AG08395 (cell line): ENCODE results near the gene ARNT2.

ENCODE experiments used
- DNase-seq: peaks from one replicate; pipeline ENCODE4 v3.0.0; 2012; ENCODE audit warnings: mixed read lengths, low spot score

ARNT2 gene

DNA sequence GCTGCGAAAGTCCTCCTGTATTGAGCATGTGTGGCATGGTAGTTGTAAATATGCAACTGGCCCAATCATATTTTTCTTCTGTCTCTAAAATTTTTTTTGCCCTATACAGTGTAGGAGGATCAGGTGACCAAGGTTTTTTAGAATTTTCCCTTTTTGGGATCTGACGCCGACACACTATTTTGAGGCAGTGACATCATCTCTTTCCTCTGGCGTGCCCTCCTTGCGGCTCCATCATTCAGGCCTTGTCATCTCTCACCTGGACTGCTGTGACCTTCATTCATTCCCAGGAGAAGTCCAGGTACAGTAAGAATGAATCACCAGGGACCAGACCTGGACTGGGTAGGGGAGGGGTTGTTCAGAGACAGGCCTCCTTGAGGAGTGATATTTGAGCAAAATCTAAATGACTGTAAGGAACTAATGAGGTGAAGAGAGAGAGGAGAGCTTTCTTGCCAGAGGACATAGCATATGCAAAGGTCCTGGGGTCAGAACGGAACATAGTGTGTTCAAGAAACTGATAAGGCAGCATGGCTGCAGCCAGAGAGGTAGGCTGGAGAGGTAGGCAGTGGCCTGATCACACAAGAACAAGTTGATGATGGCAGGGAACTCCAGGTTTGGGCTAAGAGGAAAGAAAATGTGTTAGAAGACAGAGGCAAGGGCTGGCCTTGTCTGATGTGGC is 38.7 kb downstream of the ARNT2 start:
- no peak for DNase-seq

- DNase-seq, result no peak
Measured at GRCh38 chr15:80444680-80445251, 40.6 kb downstream of the ARNT2 start.

- no peak for DNase-seq
Measured at GRCh38 chr15:80445300-80446041, 41.3 kb downstream of the ARNT2 start.

GRCh38 chr15:80447077-80447476 is 42.9 kb downstream of the ARNT2 start:
- no peak for DNase-seq

DNA sequence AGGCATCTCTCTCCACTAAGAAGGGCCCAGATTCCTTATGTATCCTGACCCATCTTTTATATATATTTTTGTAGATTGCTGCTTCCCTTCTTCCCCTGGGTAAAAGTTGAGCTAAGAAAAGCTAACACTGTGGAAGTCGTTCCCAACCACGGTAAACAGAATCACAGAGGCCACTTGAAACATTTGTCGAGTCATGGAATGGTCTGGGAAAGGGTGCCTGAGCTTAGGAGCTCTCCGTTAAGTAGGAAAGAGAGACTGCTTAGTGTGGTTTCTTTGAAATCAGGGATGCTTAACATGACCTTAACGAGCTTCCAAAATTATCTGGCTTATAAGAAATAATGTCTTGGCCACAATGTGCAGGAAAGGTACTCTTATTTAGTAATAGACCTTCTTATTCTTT is 45.6 kb downstream of the ARNT2 start:
- DNase-seq, result no peak

DNA sequence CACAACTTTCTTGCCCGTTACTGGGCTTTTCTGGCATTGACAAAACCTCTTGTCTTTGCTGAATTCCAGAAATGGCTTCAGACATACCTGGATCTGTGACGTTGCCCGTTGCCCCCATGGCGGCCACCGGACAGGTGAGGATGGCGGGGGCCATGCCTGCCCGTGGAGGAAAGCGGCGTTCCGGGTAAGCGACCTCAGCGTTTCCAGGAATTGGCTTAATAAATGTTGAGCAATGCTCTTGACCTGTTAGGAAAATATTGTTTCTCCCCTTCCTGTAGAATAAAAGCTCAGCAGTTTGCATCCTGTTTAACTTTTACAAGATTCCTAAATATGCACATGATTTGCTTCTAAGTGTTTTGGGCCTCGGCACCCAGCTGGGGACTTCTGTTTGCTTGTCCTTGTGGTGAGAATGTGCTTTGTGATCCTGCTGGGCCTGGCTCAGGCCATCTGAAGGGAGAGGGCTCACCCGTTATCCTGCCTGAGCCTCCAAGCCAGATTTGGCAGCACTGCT is 46.7 kb downstream of the ARNT2 start:
- DNase-seq, result no peak

DNA sequence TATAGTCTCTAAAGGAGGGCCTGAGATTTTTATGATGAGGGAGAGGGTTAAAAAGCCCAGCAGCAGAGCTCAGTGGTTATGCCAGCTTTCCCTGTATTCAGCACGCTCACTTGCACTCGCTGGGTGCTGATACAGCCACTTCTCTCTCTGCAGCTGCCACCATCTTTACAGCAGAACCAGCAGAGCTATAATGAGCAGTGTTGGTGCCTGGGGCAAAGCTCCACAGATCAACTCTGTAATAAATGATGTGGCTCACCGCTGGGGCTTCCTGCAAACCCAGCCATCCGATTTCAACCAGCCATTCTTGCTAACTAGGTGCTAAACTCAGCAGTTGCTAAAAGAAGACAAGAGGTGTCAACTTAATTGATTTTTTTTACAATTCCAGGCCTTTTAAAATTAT is 48.0 kb downstream of the ARNT2 start:
- no peak for DNase-seq

DNA sequence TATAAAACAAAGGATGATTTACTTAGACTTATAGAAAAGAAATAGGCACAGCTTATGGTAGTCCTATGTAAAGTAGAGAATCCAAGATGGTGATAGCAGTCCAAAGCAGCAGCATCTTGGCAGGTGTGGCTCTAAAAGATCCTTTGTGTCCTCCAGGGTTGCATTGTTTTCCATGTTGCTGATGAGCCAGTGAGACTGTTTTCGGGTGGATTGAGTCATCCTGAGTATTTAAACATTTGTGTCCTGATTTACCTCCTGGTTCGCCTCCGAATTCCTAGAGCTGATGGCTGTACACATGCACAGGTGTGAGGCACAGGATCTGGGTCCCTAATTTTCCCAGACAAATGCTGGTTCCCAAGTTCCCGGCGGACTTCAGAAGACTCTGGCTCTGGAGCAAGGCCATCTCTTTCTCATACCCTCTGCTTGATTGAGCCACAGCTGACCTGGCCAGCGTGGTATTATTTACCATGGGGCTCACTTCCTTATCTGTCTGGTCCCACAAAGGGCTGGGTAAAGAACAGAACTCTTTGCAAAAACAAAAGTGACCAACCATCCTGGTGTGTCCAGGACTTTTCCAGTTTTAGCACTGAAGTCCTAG is 51.0 kb downstream of the ARNT2 start:
- DNase-seq, result peak; percentile 21

DNA sequence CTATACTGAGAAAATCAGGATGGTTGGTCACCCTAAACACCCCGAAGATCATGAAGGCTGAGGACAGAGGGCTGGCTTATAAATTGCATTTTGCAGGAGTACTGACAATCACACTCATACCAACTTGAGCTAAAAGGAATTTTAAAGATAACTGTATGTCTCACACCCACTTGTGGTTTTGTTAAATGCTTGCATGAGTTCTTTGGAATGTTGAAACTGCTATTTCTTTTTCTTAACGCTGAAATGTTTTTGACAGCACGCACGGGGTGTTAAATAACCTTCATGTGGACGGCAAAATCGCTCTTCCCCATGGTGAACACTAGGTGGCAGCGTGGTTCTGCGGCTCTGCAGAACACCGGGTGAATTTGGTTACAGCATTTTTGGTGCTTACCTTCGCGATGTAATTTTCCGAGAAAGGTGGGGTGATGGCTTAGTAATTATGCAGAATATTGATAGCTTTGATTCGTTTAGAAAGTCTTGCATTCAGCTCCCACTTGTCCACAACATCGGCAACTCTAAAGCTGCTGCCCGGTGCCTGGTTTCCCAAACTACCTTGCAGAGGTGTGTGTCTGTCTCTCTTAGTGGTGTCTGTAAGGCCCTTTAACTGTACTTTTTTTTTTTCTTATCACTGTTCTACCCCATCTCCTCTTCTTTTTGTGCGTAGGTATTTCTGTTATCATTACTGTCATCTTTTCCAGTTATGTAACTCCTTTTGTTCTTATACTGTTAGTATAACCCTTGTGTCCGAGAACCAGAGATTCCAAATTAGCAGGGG is 51.7 kb downstream of the ARNT2 start:
- peak; percentile 92 for DNase-seq

GRCh38 chr15:80456517-80457492 is 52.6 kb downstream of the ARNT2 start:
- peak; percentile 27 for DNase-seq

DNA sequence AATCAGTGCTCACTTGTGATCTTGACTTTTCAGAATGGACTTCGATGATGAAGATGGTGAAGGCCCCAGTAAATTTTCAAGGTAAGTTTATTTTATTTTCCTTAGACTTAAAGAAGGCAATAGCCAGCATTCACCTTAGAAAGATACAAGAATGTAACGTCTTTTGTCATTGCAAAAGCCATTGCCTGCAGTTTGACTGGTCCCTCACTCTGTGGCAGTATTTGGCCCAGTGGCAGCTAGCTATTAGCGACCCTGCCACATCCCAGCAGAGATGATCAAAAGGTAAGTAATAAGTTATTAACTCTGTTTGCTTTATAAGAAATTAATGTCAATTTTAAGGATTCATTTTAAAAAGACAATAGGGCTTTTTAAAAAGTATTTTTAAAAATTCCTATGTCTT is 53.7 kb downstream of the ARNT2 start:
- no peak for DNase-seq

DNA sequence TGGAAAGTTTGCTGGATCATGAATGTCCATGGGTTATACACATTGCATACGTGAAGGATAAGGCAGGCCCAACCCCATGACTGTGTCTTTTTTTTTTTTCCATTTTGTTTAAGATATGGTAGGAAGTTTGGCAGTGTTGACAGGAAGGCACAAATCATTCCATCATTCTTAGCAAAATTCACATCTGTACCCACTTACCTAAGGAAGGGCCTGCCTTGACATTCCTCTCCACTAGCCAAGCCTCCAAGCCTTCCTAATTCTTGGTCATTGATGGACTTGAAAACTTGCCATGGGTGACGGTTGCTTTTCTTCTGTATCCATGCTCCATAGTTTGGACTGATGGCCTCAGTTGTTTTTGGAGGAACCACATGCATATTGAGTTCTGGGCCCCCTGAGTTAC is 54.4 kb downstream of the ARNT2 start:
- DNase-seq, result no peak

DNA sequence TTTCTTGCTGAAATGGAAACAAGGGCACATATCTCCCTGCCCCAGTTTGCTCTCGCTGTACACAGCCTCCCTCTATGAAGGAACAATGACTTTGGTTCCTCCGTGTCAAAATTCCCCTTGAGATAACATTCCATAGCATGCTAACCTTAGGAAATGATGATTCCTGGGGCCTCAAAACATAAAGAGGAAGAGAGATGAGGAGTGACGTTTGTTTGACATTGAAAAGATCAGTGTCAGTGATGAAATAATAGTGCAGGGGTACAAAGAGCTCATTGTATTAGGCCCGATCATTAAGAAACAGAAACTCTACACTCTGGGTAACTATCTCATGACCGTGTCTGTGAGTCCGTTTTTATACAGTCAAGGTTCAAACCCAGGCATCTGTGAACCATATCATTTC is 55.2 kb downstream of the ARNT2 start:
- DNase-seq, result no peak

DNA sequence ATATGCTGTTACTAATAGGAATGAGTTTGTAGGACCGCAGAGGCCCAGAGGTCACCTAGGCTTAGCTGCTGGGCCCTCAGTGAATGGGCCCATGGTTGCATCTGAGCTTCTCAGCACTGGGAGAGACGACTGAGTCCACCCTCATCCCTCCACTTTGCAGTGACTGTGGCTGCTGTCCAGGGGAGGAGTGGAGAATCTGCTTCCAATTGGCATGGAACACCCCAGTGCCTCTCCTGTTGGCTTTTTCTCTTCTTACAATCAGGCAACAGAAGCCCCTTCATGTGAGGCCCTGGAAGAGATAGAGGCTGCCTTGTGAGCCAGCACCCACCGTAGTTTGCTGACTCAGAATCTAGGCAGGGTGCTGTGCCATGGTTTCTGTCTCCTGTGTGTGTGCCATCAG is 55.6 kb downstream of the ARNT2 start:
- DNase-seq, result no peak

- no peak for DNase-seq
Measured at GRCh38 chr15:80461356-80462095, 57.3 kb downstream of the ARNT2 start.

DNA sequence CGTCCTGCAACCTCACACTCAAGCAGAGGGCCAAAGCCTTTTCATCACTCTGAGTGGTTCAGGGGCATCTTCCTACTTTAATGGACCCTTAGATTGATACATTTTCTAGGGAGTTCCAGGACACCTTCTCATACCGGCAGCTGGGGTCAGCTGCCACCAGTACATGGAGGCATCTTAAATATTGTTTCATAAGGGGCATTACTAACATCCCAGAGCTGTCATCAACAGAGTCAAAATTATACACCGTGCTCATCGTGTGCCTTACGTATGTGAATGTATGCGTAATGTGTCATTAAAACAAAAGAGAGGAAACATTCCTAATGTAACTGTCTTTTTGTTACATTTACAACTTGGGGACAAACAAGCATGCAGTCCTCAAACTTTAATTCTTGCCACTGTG is 57.9 kb downstream of the ARNT2 start:
- DNase-seq, result no peak

GRCh38 chr15:80462836-80463512 is 58.8 kb downstream of the ARNT2 start:
- DNase-seq, result no peak

DNA sequence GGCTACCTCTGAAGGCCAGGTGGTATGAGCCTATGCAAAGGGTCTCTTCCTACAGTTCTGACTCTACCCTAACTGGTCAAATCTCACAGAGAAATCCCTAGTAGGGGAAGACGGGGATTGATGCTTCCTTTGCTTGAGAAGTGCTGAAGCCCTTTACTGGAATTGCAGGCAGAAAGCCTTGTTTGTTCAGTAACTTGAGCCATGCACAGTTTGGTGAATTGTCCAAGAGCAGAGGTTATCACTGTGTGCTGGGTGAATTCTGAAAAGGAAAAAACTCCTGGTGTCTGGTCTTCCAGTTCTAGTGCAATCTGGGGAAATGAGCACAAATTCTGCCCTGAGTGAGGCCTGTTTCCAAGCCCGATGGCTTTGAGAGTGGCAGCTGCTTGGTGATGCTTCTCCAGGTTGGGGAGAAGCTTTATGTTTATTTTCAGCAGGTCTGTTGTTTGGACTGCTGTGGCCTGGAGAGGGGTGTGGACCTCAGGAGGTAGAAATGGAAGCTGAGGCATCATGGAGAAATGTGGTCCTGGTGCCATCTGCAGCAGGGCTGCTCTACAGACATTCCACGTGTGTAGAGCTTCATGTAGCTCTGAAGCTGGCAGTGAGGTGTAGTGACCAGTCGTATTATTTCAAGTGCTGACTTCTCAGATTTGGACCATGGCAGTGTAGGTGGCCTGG is 60.9 kb downstream of the ARNT2 start:
- no peak for DNase-seq

- no peak for DNase-seq
Measured at GRCh38 chr15:80465626-80466005, 61.4 kb downstream of the ARNT2 start.
